ENCODE measurements around the gene SHISA9. TPM values are rescaled to one million over a fixed set of nuclear protein-coding genes. Genes with fewer than 3 reads are reported as not detected.

SHISA9 gene
- polyA plus RNA-seq, 3 donors = 0.01 TPM; not detected in 2

DNA sequence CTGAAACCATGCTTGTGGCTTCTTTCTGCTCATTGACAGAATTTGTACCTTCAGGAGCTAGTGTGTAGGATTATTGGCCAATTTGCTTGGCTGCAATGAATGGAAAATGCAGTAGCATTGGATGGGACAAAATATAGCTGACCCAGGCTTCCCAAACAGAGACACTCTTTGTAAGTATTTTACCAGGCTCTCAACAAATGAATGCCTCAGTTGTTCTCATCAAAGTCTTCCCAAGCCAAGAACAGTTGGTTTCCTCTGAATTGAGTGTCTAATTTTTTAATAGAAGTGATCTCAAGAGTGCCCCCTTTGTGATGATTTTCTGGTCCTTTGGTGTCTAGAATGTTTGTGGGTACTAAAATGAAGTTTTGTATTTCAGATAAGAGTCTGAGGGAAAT lies 140.9 kb downstream of the SHISA9 start:
- intact Hi-C loops (cut with micrococcal nuclease) = no loop called here
- H3K27ac Mint-ChIP-seq = no peak overlapping the region
- peaks cover 0 to 8% (median 4%) of the 10 kb centered on the region in 7 donors for H3K9me3 Mint-ChIP-seq
- Histone ChIP-seq H3K4me1 (ENCODE audit: control insufficient read depth in 1 of 2, insufficient read depth in 2 of 2, low read length in 2 of 2) (no peaks in the 10 kb centered on the region), H3K9ac (ENCODE audit: insufficient read depth, low read length, poor library complexity, severe bottlenecking) (no peak overlapping the region), H3K4me3 (replicated peaks in 1 of 3; ENCODE audit: low read depth in 2 of 3, low read length in 3 of 3) (no peak overlapping the region), H3K27ac (ENCODE audit: low read depth in 1 of 2, low read length in 2 of 2) (no peak overlapping the region), H3K9me3 (replicated peaks in 1 of 2; ENCODE audit: control insufficient read depth in 1 of 2, insufficient read depth in 1 of 2, low read length in 2 of 2) (peaks cover 9 to 20% of the 10 kb centered on the region in 2 donors), H3K36me3 (replicated peaks in 1 of 2; ENCODE audit: control insufficient read depth in 1 of 2, insufficient read depth in 2 of 2, low read length in 2 of 2) (no peaks in the 10 kb centered on the region), H3K4me2 (replicated peaks; ENCODE audit: extremely low read depth, low read length, poor library complexity, severe bottlenecking) (no peak overlapping the region), H2AFZ (ENCODE audit: insufficient read depth, low read depth, low read length, poor library complexity, severe bottlenecking) (no peak overlapping the region), H4K20me1 (ENCODE audit: insufficient read depth, low read length) (no peaks in the 10 kb centered on the region), H3K27me3 (ENCODE audit: control insufficient read depth in 2 of 2, insufficient read depth in 2 of 2, low read length in 2 of 2) (no peaks in the 10 kb centered on the region), H3K79me2 (ENCODE audit: insufficient read depth, low read length) (no peaks in the 10 kb centered on the region)
- no peaks in the 10 kb centered on the region for H3K4me1 Mint-ChIP-seq
- DNase-seq = no peak
- H3K4me3 Mint-ChIP-seq = no peak overlapping the region
- H3K36me3 Mint-ChIP-seq = no peaks in the 10 kb centered on the region
- peaks cover 0 to 7% (median 2%) of the 10 kb centered on the region in 3 donors for H3K27me3 Mint-ChIP-seq (ENCODE audit: low read depth in 3 of 3)
- TF ChIP-seq, protein P1, sequence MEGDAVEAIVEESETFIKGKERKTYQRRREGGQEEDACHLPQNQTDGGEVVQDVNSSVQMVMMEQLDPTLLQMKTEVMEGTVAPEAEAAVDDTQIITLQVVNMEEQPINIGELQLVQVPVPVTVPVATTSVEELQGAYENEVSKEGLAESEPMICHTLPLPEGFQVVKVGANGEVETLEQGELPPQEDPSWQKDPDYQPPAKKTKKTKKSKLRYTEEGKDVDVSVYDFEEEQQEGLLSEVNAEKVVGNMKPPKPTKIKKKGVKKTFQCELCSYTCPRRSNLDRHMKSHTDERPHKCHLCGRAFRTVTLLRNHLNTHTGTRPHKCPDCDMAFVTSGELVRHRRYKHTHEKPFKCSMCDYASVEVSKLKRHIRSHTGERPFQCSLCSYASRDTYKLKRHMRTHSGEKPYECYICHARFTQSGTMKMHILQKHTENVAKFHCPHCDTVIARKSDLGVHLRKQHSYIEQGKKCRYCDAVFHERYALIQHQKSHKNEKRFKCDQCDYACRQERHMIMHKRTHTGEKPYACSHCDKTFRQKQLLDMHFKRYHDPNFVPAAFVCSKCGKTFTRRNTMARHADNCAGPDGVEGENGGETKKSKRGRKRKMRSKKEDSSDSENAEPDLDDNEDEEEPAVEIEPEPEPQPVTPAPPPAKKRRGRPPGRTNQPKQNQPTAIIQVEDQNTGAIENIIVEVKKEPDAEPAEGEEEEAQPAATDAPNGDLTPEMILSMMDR (IDR thresholded peaks at IDR 0.05) = no peak

DNA sequence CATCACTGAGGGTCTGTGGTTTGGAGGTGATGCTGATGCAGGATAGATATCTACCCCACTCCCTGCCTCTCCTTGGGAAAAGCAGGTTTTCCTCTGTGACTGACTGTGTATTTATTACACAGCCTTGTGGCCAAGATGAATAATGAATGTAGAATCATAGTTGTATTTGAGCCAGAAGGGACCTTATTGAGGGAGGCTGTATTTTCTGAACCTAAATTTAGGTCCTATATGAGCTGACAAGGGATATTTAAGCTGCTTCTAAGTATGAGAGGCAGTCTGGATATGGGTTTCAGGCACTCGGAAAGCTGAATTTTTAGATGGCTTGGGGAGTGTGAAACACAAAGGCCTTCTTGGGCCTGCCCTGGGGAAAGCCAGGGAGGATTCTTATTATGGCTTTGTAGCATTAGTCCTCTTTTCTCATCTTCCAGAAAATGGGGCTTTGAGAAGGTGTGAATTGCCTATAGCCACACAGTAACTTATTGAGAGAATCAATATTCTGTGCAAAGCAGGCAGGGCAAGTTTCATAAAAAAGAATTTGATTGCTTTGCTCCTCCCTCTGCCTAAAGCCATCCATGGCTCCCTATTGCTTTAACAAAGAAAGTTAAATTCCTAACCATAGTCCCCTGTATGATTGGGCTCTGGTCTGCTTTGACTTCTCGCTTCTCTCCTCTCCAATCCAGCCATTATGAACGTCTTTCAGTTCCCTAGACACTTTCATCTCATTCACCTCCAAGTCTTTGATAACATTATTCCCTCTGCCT lies 144.8 kb downstream of the SHISA9 start:
- 100% methylated on average over 2 of the region's 3 CpGs for WGBS (ENCODE audit: insufficient coverage)
- TF ChIP-seq, protein P1 (IDR thresholded peaks at IDR 0.05) = no peak
- Mint-ChIP-seq H3K27ac (no peak overlapping the region), H3K4me3 (no peak overlapping the region), H3K27me3 (ENCODE audit: low read depth in 3 of 3) (peaks cover 0 to 4% (median under 1%) of the 10 kb centered on the region in 3 donors), H3K4me1 (no peaks in the 10 kb centered on the region), H3K9me3 (peaks cover 2 to 12% (median 6%) of the 10 kb centered on the region in 7 donors), H3K36me3 (no peaks in the 10 kb centered on the region)
- no peak overlapping the region for H3K9ac ChIP-seq (ENCODE audit: insufficient read depth, low read length, poor library complexity, severe bottlenecking)
- no peak overlapping the region for H3K4me2 ChIP-seq (replicated peaks; ENCODE audit: extremely low read depth, low read length, poor library complexity, severe bottlenecking)
- H2AFZ ChIP-seq (ENCODE audit: insufficient read depth, low read depth, low read length, poor library complexity, severe bottlenecking) = no peak overlapping the region
- no peaks in the 10 kb centered on the region for H3K27me3 ChIP-seq (ENCODE audit: control insufficient read depth in 2 of 2, insufficient read depth in 2 of 2, low read length in 2 of 2)
- no peaks in the 10 kb centered on the region for H3K36me3 ChIP-seq (replicated peaks in 1 of 2; ENCODE audit: control insufficient read depth in 1 of 2, insufficient read depth in 2 of 2, low read length in 2 of 2)
- intact Hi-C loops (cut with micrococcal nuclease) = no loop called here
- H3K79me2 ChIP-seq (ENCODE audit: insufficient read depth, low read length) = no peaks in the 10 kb centered on the region
- no peak overlapping the region for H3K27ac ChIP-seq (ENCODE audit: low read depth in 1 of 2, low read length in 2 of 2)
- peaks cover 8 to 17% of the 10 kb centered on the region in 2 donors for H3K9me3 ChIP-seq (replicated peaks in 1 of 2; ENCODE audit: control insufficient read depth in 1 of 2, insufficient read depth in 1 of 2, low read length in 2 of 2)
- H4K20me1 ChIP-seq (ENCODE audit: insufficient read depth, low read length) = no peaks in the 10 kb centered on the region
- H3K4me1 ChIP-seq (ENCODE audit: control insufficient read depth in 1 of 2, insufficient read depth in 2 of 2, low read length in 2 of 2) = no peaks in the 10 kb centered on the region
- H3K4me3 ChIP-seq (replicated peaks in 1 of 3; ENCODE audit: low read depth in 2 of 3, low read length in 3 of 3) = no peak overlapping the region
- no peak for DNase-seq

All from CD14-positive monocyte (primary cell).